ENCODE results near the gene MYO1D. TPM values are rescaled to one million over a fixed set of nuclear protein-coding genes. Genes with fewer than 3 reads are reported as not detected.

Gene MYO1D
- total RNA-seq, 1 experiment from 2014 or later = 29.9 TPM

DNA sequence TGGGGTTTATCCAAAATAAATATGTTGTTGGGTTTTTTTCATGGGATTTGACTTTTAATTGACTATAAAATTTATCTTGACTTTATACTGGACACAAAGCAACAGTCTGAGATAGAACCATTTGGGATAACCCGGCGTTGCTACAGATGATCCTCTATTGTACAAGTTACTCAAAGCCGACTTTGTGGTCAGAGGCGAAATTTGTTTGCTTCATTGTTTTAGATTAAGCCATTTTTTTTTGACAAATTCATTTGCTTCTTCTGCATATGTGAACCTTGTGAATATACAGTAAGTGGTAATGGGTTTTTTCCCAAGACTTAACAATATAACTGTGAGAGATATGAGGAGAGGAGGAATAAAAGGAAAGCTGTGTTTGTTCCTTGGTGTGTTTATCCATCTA is 11.8 kb downstream of the MYO1D start:
- Mint-ChIP-seq H3K27ac (no peak overlapping the region), H3K36me3 (no peaks in the 10 kb centered on the region), H3K4me3 (no peak overlapping the region), H3K4me1 (peaks cover 7% of the 10 kb centered on the region; the same call in 1 of the 2 replicates), H3K27me3 (ENCODE audit: low read depth) (no peaks in the 10 kb centered on the region), H3K9me3 (peaks cover 4% of the 10 kb centered on the region)
- no peak for ATAC-seq
- CTCF ChIA-PET = interaction anchor here (8.7 kb wide), 1 partner anchor 12 kb away, joined by 55 read pairs; the partner anchor contains the start of gene MYO1D
- TF ChIP-seq OVOL2 (CRISPR knock-in tag; IDR thresholded peaks at IDR 0.05; ENCODE audit: borderline replicate concordance) (no peak), ZNF121 (CRISPR knock-in tag; IDR thresholded peaks at IDR 0.05) (no peak), EMX1 (CRISPR knock-in tag; IDR thresholded peaks at IDR 0.05) (no peak), ZNF232 (CRISPR knock-in tag; IDR thresholded peaks at IDR 0.05) (no peak), ZNF416 (CRISPR knock-in tag; IDR thresholded peaks at IDR 0.05) (no peak), ZNF263 (CRISPR knock-in tag; IDR thresholded peaks at IDR 0.05; ENCODE audit: low read depth) (no peak), E2F4 (CRISPR knock-in tag; IDR thresholded peaks at IDR 0.05; ENCODE audit: borderline replicate concordance, low read depth) (no peak), ZSCAN18 (CRISPR knock-in tag; IDR thresholded peaks at IDR 0.05) (no peak), CREM (CRISPR knock-in tag; IDR thresholded peaks at IDR 0.05) (no peak)
- POLR2A ChIA-PET = interaction anchor here (1.2 kb wide), 1 partner anchor 11 kb away, joined by 3 read pairs; no protein-coding TSS in a partner anchor
- DNase-seq (ENCODE audit: low spot score) = no peak

DNA sequence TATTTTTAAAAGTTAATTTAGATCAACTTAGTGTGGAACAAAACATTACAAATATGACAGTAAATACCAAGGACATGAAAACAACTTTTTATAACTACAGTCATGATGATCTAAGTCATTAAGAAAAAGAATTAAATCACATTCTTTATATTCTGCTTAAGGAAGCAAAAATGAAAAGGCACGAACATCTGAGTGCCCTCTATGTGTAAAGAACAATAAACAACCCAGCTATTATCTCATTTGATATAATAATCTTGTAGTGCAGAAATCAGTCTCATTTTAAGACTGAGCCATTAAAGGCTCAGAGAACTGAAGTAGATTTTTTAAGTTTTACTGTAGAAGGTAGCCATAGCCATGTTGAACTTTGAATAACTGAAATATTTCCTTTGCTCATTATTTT is 13.4 kb downstream of the MYO1D start:
- ATAC-seq (no peak), DNase-seq (ENCODE audit: low spot score) (no peak)
- ChIA-PET POLR2A (interaction anchor here (0.7 kb wide), 1 partner anchor 56 kb away, joined by 4 read pairs; no protein-coding TSS in a partner anchor), CTCF (interaction anchor here (8.7 kb wide), 1 partner anchor 13 kb away, joined by 55 read pairs; the partner anchor contains the start of gene MYO1D)
- Mint-ChIP-seq H3K4me1 (peaks cover 13% of the 10 kb centered on the region; the same call in 1 of the 2 replicates), H3K36me3 (no peaks in the 10 kb centered on the region), H3K9me3 (peaks cover 4% of the 10 kb centered on the region), H3K4me3 (no peak overlapping the region), H3K27ac (no peak overlapping the region), H3K27me3 (ENCODE audit: low read depth) (no peaks in the 10 kb centered on the region)
- TF ChIP-seq ZNF317 (CRISPR knock-in tag; IDR thresholded peaks at IDR 0.05; ENCODE audit: borderline replicate concordance, low read depth) = no peak
- TF ChIP-seq FOXP4 (CRISPR knock-in tag; IDR thresholded peaks at IDR 0.05) = no peak
- TF ChIP-seq E2F1 (CRISPR knock-in tag; IDR thresholded peaks at IDR 0.05) = no peak
- TF ChIP-seq ZNF532 (CRISPR knock-in tag; IDR thresholded peaks at IDR 0.05; ENCODE audit: borderline replicate concordance) = no peak
- TF ChIP-seq NR3C1 (CRISPR knock-in tag; conservative IDR thresholded peaks at IDR 0.05; ENCODE audit: low read depth) = no peak
- TF ChIP-seq ATF6 (CRISPR knock-in tag; IDR thresholded peaks at IDR 0.05) = no peak
- no peak for TF ChIP-seq ATF3 (CRISPR knock-in tag; conservative IDR thresholded peaks at IDR 0.05)
- no peak for TF ChIP-seq ZNF671 (CRISPR knock-in tag; IDR thresholded peaks at IDR 0.05)
- no peak for TF ChIP-seq FOXK1 (CRISPR knock-in tag; IDR thresholded peaks at IDR 0.05)
- TF ChIP-seq FOXP1 (CRISPR knock-in tag; IDR thresholded peaks at IDR 0.05; ENCODE audit: borderline replicate concordance) = no peak
- TF ChIP-seq SP1 (CRISPR knock-in tag; conservative IDR thresholded peaks at IDR 0.05) = no peak
- TF ChIP-seq CREB1 (CRISPR knock-in tag; IDR thresholded peaks at IDR 0.05) = no peak
- TF ChIP-seq, protein P1, sequence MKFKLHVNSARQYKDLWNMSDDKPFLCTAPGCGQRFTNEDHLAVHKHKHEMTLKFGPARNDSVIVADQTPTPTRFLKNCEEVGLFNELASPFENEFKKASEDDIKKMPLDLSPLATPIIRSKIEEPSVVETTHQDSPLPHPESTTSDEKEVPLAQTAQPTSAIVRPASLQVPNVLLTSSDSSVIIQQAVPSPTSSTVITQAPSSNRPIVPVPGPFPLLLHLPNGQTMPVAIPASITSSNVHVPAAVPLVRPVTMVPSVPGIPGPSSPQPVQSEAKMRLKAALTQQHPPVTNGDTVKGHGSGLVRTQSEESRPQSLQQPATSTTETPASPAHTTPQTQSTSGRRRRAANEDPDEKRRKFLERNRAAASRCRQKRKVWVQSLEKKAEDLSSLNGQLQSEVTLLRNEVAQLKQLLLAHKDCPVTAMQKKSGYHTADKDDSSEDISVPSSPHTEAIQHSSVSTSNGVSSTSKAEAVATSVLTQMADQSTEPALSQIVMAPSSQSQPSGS (CRISPR knock-in tag; IDR thresholded peaks at IDR 0.05; ENCODE audit: borderline replicate concordance, low read depth) = no peak
